HG03439 (cell line): ENCODE data around the gene PTGS1.
"Not testable (repeated sequence)": the region's sequence is repeated elsewhere in the genome, so short reads cannot be mapped to it uniquely, and the experiment has no call there.

Experiments
- ATAC-seq: cut with Tn5 transposase; IDR thresholded peaks from one replicate; pipeline ENCODE4 v1.9.1; 2021; ENCODE audit warnings: mild to moderate bottlenecking, moderate library complexity; ENCODE audit not compliant: unreplicated experiment

The PTGS1 gene

GRCh38 chr9:122346478-122347347, 24.1 kb upstream of the PTGS1 start:
- ATAC-seq, result no peak

- ATAC-seq, result no peak
Observed at GRCh38 chr9:122347348-122348287, 23.2 kb upstream of the PTGS1 start.

- ATAC-seq, result no peak
Observed at GRCh38 chr9:122348288-122348777, 22.5 kb upstream of the PTGS1 start.

DNA sequence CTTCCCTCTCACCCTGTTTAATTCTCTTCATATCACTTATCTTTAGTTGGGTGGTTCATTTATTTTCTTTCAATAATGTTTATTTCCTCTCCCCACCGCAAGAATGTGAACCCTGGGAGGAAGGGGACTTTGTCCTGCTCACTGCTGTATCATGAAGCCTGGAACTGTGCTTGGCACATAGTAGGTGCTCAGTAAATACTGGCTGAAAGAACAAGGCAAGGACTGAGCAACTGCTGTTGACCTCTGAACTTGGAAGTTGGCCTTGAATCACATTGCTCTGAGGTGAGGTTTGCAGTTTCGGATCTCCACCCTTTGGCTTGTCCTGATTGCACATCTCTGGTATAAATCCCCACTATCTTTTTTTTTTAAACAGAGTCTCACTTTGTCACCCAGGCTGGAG, 22.0 kb upstream of the PTGS1 start:
- no peak for ATAC-seq

DNA sequence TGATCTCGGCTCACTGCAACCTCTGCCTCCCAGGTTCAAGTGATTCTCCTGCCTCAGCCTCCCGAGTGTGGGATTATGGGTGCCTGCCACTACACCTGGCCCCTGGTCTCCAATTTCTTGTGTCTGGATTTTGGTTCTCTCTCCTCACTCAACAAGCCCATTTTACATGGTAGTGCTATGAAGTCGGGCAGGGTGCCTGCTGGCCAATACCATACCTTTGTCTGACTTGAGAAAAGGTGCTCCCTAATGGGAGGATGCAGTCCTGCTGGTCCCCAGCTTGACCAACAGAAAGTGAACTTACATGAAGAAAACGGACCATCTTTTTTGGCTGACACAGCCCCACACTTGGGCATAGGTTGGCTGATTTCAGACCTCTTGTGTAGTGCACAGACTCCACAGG, 21.6 kb upstream of the PTGS1 start:
- no peak for ATAC-seq

DNA sequence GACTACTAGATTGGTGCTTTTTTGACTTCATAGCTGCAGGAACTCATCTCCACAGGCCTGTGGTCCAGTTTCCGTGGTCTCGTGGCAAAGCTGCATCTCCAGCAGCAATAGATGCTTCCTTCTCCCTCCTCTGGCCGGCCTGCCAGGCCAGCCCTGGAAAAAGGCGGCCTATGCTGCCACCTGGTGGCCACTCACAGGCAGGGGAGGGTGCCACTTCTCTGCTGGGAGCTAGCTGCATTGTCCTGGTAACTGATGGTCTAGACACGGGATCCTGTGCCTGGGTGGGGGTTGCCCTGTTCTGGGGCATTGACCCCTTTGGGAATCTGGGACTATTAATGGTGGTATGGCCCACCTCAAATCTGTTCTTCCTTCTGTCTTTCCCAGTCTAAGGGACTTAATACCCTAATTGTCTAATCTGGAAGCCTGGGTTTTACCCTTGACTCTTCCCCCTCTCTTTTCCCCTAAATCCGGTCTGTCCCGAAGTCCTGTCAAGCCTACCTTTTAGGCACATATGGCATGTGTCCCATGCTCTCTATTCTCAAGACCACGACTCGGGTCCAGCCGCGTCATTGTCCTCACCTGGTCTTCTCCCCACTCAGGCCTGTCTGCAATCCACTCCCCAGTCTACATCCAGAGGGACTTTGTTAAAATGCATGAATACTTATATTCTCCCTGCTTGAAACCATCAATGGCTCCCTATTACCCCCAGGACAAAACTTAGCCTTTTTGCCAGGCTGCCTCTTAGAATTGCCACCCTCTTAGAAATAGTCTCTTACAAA, 20.1 kb upstream of the PTGS1 start:
- peak; percentile 77 for ATAC-seq

GRCh38 chr9:122354536-122355199, 16.2 kb upstream of the PTGS1 start:
- no peak for ATAC-seq

DNA sequence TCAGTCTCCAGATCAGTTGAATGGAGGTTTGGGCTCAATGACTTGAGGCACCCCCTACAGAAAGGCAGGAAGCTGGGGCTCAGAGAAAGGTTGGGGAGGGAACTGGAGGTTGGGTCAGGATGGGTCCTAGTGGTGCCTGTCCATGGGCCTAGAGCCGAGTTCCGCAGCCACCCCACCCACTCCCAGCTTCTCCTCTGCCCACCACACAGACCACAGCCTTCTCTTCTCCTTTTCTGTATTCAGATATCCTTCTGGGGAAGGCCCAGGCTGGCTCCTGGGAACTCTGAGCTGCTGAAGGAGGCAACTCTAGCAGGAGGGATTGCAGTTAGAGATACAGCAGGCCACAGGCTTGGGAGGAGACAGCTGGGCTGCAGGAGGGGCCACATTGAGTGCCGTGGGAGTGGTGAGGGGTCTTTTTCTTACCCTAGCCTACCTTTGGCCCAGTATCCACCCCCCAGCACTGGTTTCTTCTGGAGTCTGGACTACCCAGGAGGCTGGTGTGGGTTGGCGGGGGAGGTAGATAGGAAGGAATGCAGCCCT, 15.4 kb upstream of the PTGS1 start:
- no peak for ATAC-seq

DNA sequence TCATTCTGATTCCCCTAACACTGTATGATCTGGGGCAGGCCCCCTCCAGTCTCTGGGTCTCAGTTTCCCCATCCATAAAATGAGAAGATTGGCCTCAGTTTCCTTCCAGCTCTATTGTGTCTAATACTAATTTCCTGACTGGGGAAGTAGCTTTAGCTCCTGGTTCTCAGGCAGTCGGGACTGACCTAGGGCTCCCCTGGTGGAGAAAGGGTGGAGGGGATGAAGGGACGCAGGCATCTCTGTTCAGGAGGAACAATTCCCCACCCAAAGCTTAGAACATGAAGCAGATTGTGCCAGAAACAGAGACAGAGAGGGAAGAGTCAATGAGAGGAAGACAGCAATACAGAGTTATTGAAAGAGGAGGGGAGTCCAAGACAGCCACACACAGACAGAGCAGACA, 14.2 kb upstream of the PTGS1 start:
- ATAC-seq, result no peak

DNA sequence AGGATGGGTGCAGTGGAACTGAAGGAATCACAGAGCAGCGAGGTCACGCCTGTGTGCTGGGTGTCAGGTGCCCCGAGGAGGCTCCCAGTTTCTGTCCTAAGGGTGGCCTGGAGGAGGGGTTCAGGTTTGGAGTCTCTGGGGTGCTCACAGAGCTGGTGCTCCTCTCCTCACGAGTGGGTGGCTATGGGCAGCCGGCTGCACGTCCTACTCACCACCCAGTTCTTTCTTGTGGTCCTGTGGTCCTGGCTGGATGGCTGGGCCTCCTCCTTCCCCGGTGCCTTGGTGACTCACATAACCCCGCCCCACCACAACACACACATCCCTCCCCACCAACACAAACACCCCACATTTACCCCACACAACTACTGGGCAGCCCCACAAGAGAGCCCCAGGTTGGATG, 9.9 kb upstream of the PTGS1 start:
- ATAC-seq, result no peak

DNA sequence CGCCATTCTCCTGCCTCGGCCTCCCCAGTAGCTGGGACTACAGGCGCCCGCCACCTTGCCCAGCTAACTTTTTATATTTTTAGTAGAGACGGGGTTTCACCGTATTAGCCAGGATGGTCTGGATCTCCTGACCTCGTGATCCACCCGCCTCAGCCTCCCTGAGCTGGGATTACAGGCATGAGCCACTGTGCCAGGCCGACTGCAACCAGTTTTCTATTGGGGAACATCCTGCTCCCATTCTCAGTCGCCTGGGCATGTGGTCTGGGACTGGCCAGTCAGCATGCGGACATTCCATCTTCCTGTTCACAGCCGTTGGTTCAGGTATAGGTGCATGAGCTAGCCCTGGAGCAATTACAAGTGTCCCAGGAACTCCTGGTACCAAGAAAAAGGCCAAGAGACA, 7.7 kb upstream of the PTGS1 start:
- not testable (repeated sequence) for ATAC-seq

DNA sequence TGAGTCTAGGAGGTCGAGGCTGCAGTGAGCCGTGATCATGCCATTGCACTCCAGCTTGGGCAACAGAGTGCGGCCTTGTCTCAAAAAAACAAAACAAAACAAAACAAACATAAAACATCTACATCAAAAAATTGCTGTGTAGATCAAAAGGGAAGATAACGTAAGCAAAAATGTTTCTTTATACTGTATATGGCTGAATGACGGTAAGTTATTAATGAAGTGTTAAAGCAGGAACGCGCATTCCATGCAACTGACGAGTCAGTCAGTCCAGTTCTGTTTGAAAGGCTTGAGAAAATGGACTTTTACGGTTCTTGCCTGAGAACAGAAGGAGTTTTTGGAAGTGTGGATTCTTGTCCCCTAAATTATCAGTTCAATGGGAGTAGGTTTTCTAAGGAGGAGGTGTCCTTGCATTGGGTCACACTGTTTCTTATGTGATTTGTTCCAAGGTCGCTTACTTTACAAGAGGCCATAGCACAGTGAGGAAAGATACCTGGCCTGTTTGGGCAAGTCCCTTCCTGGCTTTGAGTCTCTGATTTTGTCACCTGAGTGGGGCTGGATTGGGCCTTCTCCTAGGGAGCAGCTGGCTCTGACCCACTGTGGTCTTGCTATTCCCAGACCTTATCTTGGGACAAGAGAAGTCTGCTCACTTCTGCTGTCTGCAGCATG, 6.6 kb upstream of the PTGS1 start:
- no peak for ATAC-seq

DNA sequence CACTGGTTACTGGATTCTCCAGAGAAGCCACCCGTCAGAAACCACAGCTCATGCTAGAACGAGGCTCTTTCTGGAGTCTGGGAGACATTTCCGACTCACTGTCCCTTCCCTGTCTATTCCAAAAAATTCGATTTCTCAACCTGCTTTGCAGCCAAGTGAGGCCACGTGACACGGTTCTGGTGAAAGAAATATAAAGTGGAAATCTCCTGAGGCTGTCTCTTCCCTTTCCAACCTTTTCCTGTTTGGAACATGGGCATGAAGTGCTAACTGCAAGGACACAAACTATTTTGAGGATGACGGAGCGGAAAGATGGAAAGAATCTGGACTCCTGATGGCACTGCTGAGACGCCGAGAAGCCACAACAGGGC, 6.1 kb upstream of the PTGS1 start:
- no peak for ATAC-seq

DNA sequence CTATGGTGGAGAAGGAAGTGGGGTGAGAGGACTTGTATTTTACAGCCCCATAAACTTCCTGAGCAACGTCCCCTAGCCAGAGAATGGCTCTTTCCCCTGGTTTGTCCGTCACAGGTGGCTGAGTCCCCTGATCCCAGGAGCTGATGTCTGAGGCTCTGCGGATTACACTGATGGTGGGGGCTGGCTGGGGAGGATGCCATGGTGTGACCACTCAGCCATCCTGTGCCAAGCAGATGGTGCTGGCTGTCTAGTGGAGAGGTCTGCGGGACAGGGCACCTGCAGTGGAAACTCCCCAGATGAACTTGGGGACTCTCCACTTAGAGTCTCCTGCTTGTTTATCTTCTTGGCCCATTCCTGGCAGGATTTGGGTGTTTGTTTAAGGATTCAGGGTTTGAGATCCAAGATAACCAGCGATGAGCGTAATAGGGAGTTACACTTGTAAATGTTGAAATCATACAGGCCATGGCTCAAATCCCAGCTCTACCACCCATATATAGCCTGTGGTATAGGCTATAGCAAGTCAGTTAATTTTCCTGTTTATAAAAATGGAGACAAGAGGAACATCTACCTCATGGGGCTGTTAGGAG, 4.7 kb upstream of the PTGS1 start:
- ATAC-seq, result no peak

- no peak for ATAC-seq
Observed at GRCh38 chr9:122367065-122367464, 3.8 kb upstream of the PTGS1 start.

DNA sequence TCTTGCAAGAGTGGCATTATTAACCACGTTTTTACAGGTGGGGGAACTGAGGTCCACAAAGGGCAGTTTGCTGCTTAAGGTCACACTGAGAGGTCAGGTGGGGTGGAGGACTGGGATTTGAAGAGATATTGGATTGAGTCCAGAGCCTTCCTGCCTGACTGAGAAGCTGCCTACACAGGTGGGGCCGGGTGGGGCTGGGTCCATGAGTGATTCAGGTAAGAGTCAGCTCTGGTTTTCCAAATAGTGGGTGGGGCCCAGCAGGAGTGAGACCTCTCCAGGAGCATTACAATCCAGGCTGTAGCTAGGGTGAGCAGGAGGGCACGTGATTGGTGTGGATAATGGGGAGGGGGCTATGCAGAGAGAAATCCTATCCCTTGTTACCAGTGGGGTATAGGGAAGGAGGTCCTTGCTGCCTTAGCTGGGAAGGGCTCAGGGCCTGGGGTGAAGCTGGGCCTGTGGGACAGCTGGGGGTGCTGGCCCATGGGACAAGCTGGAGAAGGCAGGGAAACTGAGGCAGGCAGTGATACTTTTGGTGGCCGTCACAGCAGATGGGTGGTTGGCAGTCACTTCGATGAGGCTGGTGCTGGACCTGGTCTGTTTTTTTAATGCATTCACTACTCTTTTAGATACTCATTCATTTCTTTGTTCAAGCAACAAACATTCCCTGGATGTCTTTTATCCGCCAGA, 2.9 kb upstream of the PTGS1 start:
- no peak for ATAC-seq

DNA sequence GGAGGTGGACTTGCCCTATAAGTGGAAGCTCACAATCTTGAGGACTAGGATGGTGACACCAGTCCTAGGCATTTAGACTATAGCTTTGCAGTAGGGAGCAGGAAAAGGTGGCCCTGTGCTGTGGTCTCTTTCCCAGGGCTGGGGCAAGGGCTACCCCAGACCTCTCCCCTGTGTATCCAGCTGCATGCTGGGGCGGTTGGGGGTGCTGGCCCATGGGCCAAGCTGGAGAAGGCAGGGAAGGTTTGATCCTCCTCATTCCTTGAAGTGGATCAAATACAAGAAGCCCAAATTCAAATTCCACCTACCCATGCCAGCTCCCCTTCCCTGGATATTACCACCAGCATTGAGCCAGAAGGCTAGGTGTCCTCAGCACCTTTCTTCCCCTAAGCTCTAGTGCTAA, 2.2 kb upstream of the PTGS1 start:
- no peak for ATAC-seq

GRCh38 chr9:122370303-122370702, 521 bp upstream of the PTGS1 start:
- no peak for ATAC-seq

- ATAC-seq, result no peak
Observed at GRCh38 chr9:122371846-122372245, 1.0 kb downstream of the PTGS1 start.
